GM10266 (cell line): Measurements from ENCODE around the gene ARHGEF4.

ENCODE experiments used
- DNase-seq: peaks from one replicate; pipeline ENCODE4 v3.0.0; 2012; ENCODE audit errors: extremely low spot score
- CTCF ChIP-seq: IDR thresholded peaks from 2 replicates; pipeline ENCODE4 v1.5.1; 2012; ENCODE audit warnings: mild to moderate bottlenecking, low read depth; ENCODE audit not compliant: control insufficient read depth, insufficient read depth; ENCODE audit errors: missing control alignments

The ARHGEF4 gene

GRCh38 chr2:130842770-130843169, 6.1 kb downstream of the ARHGEF4 start:
- no peak for DNase-seq

GRCh38 chr2:130843321-130843985, 6.7 kb downstream of the ARHGEF4 start:
- DNase-seq = no peak
- no peak for TF ChIP-seq CTCF

More at GRCh38 chr2:130842770-130843169, 6.1 kb downstream of the ARHGEF4 start:
- TF ChIP-seq CTCF = no peak

DNA sequence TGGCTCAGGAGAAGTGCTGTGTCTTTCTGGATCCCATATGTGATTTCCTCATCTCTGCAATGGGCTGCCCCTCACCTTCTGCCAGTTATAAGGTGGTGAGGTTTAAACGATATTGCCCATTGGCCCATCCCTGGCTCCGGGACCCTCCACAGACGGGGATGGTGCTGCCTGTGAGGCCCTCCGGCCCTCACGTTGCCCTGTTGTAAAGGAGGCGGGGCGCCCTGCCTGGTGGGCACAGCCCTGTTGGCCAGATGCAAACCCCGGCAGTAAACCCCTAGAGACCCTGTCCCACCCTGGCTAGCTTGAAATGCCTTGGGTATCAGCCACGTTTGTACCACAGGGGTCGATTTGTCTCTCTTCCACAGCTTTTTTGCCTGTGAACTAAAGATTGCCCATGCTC, 7.4 kb downstream of the ARHGEF4 start:
- no peak for TF ChIP-seq CTCF
- no peak for DNase-seq

- no peak for TF ChIP-seq CTCF
- no peak for DNase-seq
Observed at GRCh38 chr2:130845505-130846085, 8.9 kb downstream of the ARHGEF4 start.

DNA sequence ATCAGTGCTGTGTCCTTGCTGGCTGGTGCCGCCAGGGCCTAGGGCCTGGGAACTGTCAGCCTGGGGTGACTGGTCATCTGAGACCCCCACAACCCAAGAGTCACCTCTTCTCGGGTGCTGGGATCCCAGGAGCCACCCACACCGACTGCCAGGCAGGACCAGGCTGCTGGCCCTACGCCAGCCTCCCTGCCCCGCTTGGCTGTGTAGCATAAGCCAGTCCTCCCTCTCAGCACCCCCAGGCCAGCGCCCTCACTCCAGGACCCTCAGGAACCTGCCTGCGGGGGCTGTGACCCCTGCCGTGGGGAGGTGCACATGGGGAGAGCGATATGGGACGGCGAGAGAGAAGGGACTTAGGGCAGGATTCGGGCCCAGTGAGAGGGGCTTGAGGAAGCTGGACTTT, 9.5 kb downstream of the ARHGEF4 start:
- DNase-seq = no peak
- no peak for TF ChIP-seq CTCF

GRCh38 chr2:130846686-130847375, 10.1 kb downstream of the ARHGEF4 start:
- no peak for DNase-seq
- TF ChIP-seq CTCF = no peak
